GM12878 (cell line): Measurements from ENCODE around the gene CACNA1B.

Experiments used
- CHD2 ChIP-seq: IDR thresholded peaks from 2 replicates; pipeline ENCODE4 v1.6.1; 2011; ENCODE audit warnings: low read depth, low read length, improper control_type of control experiment, borderline replicate concordance
- CTCF ChIP-seq, 3 experiments: IDR thresholded peaks in 2 of 3; conservative IDR thresholded peaks in 1 of 3; 2 replicates each; pipeline ENCODE4 v1.5.1; 2011; ENCODE audit warnings: low read depth in 3 of 3, low read length in 3 of 3, mild to moderate bottlenecking in 3 of 3, control low read depth in 2 of 3, moderate library complexity in 2 of 3, inconsistent platforms in 1 of 3, mixed read lengths in 1 of 3; ENCODE audit not compliant: control insufficient read depth in 2 of 3, insufficient read depth in 1 of 3; ENCODE audit errors: extremely low read depth in 1 of 3
- EZH2 ChIP-seq: IDR thresholded peaks from 2 replicates; pipeline ENCODE4 v1.6.1; 2012; ENCODE audit warnings: low read depth, mild to moderate bottlenecking, control low read depth, inconsistent platforms, low read length, borderline replicate concordance; ENCODE audit not compliant: control insufficient read depth
- GABPA ChIP-seq: IDR thresholded peaks from 2 replicates; pipeline ENCODE4 v1.6.1; 2014; ENCODE audit warnings: antibody characterized with exemption, low read depth, mild to moderate bottlenecking, inconsistent platforms
- YY1 ChIP-seq: IDR thresholded peaks from 2 replicates; pipeline ENCODE4 v1.6.1; 2011; ENCODE audit warnings: low read depth, mild to moderate bottlenecking, low read length
- ZNF274 ChIP-seq: IDR thresholded peaks from one replicate; pipeline ENCODE4 v1.8.0; 2011; ENCODE audit not compliant: insufficient read length, insufficient read depth
- TF ChIP-seq, protein P1 (sequence below): fragments of 450-650 bp; IDR thresholded peaks from 2 replicates; pipeline ENCODE4 v1.6.1; 2014; ENCODE audit warnings: mild to moderate bottlenecking
- TF ChIP-seq, protein P2 (sequence below): IDR thresholded peaks from 2 replicates; pipeline ENCODE4 v1.6.1; 2012; ENCODE audit warnings: mild to moderate bottlenecking, low read depth, low read length
- TF ChIP-seq, protein P3 (sequence below): IDR thresholded peaks from 2 replicates; pipeline ENCODE4 v1.6.1; 2012; ENCODE audit warnings: low read depth, low read length, improper control_type of control experiment

GRCh38 chr9:138072897-138073296 is 195.3 kb downstream of the CACNA1B start:
- TF ChIP-seq EZH2 = no peak
- TF ChIP-seq CTCF (IDR thresholded peaks at IDR 0.05 in 2 of 3, conservative IDR thresholded peaks at IDR 0.05 in 1 of 3; ENCODE audit: control insufficient read depth in 2 of 3, extremely low read depth in 1 of 3, insufficient read depth in 1 of 3, low read depth in 3 of 3, low read length in 3 of 3) = no peak
- no peak for TF ChIP-seq GABPA
- TF ChIP-seq, protein P1, sequence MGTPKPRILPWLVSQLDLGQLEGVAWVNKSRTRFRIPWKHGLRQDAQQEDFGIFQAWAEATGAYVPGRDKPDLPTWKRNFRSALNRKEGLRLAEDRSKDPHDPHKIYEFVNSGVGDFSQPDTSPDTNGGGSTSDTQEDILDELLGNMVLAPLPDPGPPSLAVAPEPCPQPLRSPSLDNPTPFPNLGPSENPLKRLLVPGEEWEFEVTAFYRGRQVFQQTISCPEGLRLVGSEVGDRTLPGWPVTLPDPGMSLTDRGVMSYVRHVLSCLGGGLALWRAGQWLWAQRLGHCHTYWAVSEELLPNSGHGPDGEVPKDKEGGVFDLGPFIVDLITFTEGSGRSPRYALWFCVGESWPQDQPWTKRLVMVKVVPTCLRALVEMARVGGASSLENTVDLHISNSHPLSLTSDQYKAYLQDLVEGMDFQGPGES = no peak
- TF ChIP-seq ZNF274 = no peak
- TF ChIP-seq, protein P2, sequence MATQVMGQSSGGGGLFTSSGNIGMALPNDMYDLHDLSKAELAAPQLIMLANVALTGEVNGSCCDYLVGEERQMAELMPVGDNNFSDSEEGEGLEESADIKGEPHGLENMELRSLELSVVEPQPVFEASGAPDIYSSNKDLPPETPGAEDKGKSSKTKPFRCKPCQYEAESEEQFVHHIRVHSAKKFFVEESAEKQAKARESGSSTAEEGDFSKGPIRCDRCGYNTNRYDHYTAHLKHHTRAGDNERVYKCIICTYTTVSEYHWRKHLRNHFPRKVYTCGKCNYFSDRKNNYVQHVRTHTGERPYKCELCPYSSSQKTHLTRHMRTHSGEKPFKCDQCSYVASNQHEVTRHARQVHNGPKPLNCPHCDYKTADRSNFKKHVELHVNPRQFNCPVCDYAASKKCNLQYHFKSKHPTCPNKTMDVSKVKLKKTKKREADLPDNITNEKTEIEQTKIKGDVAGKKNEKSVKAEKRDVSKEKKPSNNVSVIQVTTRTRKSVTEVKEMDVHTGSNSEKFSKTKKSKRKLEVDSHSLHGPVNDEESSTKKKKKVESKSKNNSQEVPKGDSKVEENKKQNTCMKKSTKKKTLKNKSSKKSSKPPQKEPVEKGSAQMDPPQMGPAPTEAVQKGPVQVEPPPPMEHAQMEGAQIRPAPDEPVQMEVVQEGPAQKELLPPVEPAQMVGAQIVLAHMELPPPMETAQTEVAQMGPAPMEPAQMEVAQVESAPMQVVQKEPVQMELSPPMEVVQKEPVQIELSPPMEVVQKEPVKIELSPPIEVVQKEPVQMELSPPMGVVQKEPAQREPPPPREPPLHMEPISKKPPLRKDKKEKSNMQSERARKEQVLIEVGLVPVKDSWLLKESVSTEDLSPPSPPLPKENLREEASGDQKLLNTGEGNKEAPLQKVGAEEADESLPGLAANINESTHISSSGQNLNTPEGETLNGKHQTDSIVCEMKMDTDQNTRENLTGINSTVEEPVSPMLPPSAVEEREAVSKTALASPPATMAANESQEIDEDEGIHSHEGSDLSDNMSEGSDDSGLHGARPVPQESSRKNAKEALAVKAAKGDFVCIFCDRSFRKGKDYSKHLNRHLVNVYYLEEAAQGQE = no peak
- TF ChIP-seq, protein P3, sequence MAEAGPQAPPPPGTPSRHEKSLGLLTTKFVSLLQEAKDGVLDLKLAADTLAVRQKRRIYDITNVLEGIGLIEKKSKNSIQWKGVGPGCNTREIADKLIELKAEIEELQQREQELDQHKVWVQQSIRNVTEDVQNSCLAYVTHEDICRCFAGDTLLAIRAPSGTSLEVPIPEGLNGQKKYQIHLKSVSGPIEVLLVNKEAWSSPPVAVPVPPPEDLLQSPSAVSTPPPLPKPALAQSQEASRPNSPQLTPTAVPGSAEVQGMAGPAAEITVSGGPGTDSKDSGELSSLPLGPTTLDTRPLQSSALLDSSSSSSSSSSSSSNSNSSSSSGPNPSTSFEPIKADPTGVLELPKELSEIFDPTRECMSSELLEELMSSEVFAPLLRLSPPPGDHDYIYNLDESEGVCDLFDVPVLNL = no peak
- no peak for TF ChIP-seq YY1
- no peak for TF ChIP-seq CHD2
